HL-60 (cell line): Measurements from ENCODE around the gene ZNF423.

Experiments
- CTCF ChIP-seq: IDR thresholded peaks from one replicate; pipeline ENCODE4 v1.5.1; 2011; ENCODE audit warnings: low read length, control low read depth, inconsistent platforms; ENCODE audit not compliant: insufficient read depth
- POLR2AphosphoS5 ChIP-seq: IDR thresholded peaks from 2 replicates; pipeline ENCODE4 v1.6.1; 2012; ENCODE audit warnings: low read depth

- TF ChIP-seq CTCF = no peak
- TF ChIP-seq POLR2AphosphoS5 = no peak
Measured at GRCh38 chr16:49532873-49533272, 323.0 kb downstream of the ZNF423 start.
